Type B pancreatic cell (in vitro differentiated cells): Measurements from ENCODE around the gene TBC1D10B. TPM values are rescaled to one million over a fixed set of nuclear protein-coding genes. Genes with fewer than 3 reads are reported as not detected.

Experiments used
- DNase-seq: peaks from one replicate; pipeline ENCODE4 v3.0.0; 2021; ENCODE audit warnings: mixed read lengths; ENCODE audit not compliant: unreplicated experiment; ENCODE audit errors: extremely low spot score
- H3K27ac Mint-ChIP-seq: 2 replicates; pipeline ENCODE4 v1.8.0; 2021; ENCODE audit warnings: mild to moderate bottlenecking, mixed read lengths
- H3K27me3 Mint-ChIP-seq: 2 replicates; pipeline ENCODE4 v1.8.0; 2021; ENCODE audit warnings: mixed read lengths
- H3K36me3 Mint-ChIP-seq: 2 replicates; pipeline ENCODE4 v1.8.0; 2021; ENCODE audit warnings: mixed read lengths
- H3K4me1 Mint-ChIP-seq: one replicate; pipeline ENCODE4 v1.8.0; 2021; ENCODE audit warnings: mixed read lengths; ENCODE audit not compliant: unreplicated experiment
- H3K4me3 Mint-ChIP-seq: 2 replicates; pipeline ENCODE4 v1.8.0; 2021; ENCODE audit warnings: mild to moderate bottlenecking, mixed read lengths
- H3K9me3 Mint-ChIP-seq: 2 replicates; pipeline ENCODE4 v1.8.0; 2021; ENCODE audit warnings: mixed read lengths
- CTCF ChIP-seq: fragments of 200-600 bp; sonication (generic); conservative IDR thresholded peaks from 2 replicates; pipeline ENCODE4 v1.5.0; 2021; ENCODE audit warnings: antibody characterized with exemption, mild to moderate bottlenecking
- total RNA-seq: library from RNA; stranded (reverse); gene quantifications from 2 replicates; pipeline ENCODE4 v1.2.1, GENCODE V29; 2021; ENCODE audit warnings: low replicate concordance

The TBC1D10B gene
- total RNA-seq, 1 donor from 2014 or later: 46.8 TPM

- peaks cover 23% of the 10 kb centered on the region for H3K4me1 Mint-ChIP-seq
- H3K9me3 Mint-ChIP-seq: no peaks in the 10 kb centered on the region
- no peak overlapping the region for H3K4me3 Mint-ChIP-seq
- no peak for DNase-seq
- H3K36me3 Mint-ChIP-seq: peaks cover 3% of the 10 kb centered on the region
- H3K27me3 Mint-ChIP-seq: no peaks in the 10 kb centered on the region
- peak overlapping the region; percentile 100 for H3K27ac Mint-ChIP-seq
- TF ChIP-seq CTCF: no peak
Observed at GRCh38 chr16:30376461-30376902, 6.2 kb upstream of the TBC1D10B start.

- no peak for TF ChIP-seq CTCF
- Mint-ChIP-seq H3K9me3 (no peaks in the 10 kb centered on the region), H3K36me3 (peaks cover 3% of the 10 kb centered on the region), H3K4me1 (peaks cover 28% of the 10 kb centered on the region), H3K4me3 (no peak overlapping the region), H3K27me3 (no peaks in the 10 kb centered on the region), H3K27ac (peak overlapping the region; percentile 72)
- no peak for DNase-seq
Observed at GRCh38 chr16:30375864-30376263, 5.6 kb upstream of the TBC1D10B start.

- Mint-ChIP-seq H3K4me3 (no peak within 1 kb of the TSS), H3K27me3 (no peaks in the 10 kb centered on the region), H3K4me1 (peaks cover 18% of the 10 kb centered on the region), H3K36me3 (no peaks in the 10 kb centered on the region), H3K27ac (peak within 1 kb of the TSS; percentile 72), H3K9me3 (no peaks in the 10 kb centered on the region)
- no peak for TF ChIP-seq CTCF
- DNase-seq: no peak
Observed at GRCh38 chr16:30374538-30374937, 4.2 kb upstream of the TBC1D10B start, which contains the start of gene MYL11. TSS of gene MYL11 (plus strand) at chr16:30374802. CDS start at chr16:30374858, 56 bp downstream.

GRCh38 chr16:30372725-30373124 lies 2.4 kb upstream of the TBC1D10B start:
- no peak for DNase-seq
- no peaks in the 10 kb centered on the region for H3K27me3 Mint-ChIP-seq
- no peaks in the 10 kb centered on the region for H3K9me3 Mint-ChIP-seq
- H3K27ac Mint-ChIP-seq: no peak overlapping the region
- peak overlapping the region; percentile 35 for H3K4me3 Mint-ChIP-seq
- H3K36me3 Mint-ChIP-seq: no peaks in the 10 kb centered on the region
- TF ChIP-seq CTCF: no peak
- H3K4me1 Mint-ChIP-seq: peaks cover 26% of the 10 kb centered on the region

- H3K4me1 Mint-ChIP-seq: peaks cover 28% of the 10 kb centered on the region
- H3K4me3 Mint-ChIP-seq: peak overlapping the region; percentile 85
- H3K27ac Mint-ChIP-seq: peak overlapping the region; percentile 84
- no peaks in the 10 kb centered on the region for H3K9me3 Mint-ChIP-seq
- H3K27me3 Mint-ChIP-seq: no peaks in the 10 kb centered on the region
- no peak for DNase-seq
- TF ChIP-seq CTCF: no peak
- H3K36me3 Mint-ChIP-seq: no peaks in the 10 kb centered on the region
Observed at GRCh38 chr16:30372038-30372712, 1.9 kb upstream of the TBC1D10B start.
